Skin of body (tissue), 2 donors: ENCODE measurements around the gene REELD1. TPM values are rescaled to one million over a fixed set of nuclear protein-coding genes. Genes with fewer than 3 reads are reported as not detected.

Experiments used
- DNase-seq: peaks from one replicate; lab custom pipeline; 2025; lab: John Stamatoyannopoulos, UW
- total RNA-seq: library from RNA; depleted of rRNA; stranded (reverse); fragments of >200 nt; gene quantifications from one replicate; pipeline ENCODE4 v1.2.3, GENCODE V29; 2014

REELD1 gene
- total RNA-seq, 1 donor from 2014 or later = 0.20 TPM

DNA sequence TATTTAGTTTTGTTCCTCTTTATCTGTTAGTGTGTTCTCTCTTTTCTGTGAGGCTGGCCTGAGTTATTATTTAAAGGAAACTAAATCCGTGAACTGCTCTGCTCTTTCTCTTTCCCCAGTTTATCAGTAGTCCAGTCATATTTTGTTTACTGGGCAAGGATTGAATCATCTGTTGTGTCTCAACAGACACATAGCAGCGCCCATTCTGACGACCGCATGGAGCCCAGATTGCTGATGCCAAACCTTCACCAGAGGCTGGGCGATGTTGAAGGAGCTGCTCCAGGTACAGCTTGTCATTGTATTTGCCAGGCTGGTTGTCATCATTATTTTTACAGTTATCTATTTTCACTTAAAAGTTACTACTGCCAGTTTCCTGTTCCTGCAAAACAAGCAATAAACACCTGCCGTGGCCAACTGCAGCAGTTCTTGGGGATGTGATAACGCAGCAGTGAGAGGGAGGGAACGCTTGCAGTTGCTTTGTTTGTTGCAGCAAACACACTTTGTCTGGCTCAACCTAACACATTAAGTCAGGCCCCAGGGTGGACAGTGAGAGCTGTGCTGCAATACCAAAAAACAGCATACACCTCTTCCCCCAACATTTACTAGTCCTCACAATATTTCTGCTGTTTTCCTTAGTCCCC is 10.1 kb downstream of the REELD1 start:
- DNase-seq = no peak

DNA sequence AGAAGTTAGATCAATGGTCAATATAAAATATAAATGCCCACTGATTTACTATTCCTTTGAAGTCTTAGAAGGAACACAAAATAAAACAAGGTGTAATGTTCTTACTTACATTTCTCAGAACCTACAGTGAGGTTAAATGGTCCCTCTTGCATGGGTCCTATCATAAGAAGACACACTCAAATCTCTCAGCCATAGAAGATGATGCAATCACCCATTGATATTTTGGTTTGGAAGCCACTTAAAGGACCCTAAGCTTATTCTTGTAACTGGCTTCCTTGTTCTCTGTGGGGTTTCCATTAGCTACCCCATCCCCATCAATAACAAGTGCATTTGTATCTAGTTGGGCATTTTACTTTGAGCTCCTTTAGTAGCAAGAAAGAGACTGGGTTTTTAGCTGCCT is 15.1 kb downstream of the REELD1 start:
- no peak for DNase-seq

DNA sequence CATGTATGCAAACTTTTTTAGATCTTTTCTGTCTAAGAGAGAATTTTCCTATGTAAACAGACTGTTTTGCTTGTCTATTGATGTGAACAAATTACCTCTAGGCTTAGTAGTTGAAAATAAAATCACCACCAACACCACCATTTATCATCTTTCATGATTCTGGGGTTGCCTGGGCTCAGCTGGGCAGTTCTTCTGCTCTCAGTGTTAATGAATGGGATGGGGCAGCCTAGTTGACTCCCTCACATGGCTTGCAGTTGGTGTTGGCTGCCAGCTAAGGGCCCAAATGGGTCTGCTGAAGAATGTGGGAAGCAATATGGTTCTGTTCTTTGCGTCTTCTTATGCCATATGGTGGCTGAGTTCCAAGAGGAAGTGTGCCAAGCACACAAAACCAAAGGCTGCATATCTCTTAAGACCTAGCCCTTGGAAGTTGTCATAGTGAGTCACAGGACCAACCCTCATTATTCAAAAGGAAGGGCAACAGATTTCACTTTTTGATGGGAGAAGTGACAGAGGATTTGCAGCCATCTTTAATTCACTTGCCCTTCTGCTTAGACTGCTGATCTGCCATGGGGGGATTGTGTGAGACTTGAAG is 17.9 kb downstream of the REELD1 start:
- no peak for DNase-seq

DNA sequence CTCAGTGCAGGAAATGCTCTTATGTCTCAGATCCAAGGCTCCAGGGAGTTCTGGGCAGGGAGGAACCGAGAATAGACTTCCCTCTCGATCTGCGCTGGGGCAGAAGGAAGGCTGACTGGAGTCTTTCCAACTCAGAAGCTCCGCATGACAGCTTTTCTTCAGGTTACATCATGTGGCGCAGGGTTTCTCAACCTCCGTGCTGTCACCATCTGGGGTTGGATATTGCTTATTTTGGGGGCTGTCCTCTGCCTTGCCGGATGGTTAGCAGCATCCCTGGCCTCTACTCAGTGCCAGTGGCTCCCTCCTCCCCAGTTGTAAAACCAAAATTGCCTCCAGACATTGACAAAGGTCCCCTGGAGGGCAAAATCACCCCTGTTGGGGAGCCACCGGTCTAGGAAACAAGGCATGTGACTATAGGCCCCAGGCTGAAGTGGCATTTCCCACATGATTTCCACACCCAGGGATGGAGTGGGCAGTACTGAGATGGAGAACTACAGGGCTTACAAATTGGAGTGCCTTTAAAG is 21.4 kb downstream of the REELD1 start:
- no peak for DNase-seq

DNA sequence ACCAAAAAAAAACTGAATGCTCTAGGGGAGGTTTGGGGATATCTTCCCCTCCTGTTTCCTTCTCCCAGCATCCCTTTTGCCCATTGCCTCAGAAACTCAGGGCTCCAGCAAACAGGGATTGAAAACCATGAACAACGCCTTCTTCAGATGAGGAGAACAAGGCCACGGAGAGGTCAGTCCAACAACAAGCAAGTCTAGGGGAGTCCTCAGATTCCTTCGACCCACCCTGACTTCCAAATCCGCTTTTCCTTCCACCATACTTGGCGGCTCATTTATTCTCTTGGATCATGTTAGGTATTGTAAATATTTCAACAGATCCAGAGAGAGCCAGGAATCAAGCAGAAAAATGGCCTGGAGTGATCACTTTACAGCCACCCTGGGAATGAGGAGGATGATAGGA is 21.9 kb downstream of the REELD1 start:
- peak; percentile 20 for DNase-seq

DNA sequence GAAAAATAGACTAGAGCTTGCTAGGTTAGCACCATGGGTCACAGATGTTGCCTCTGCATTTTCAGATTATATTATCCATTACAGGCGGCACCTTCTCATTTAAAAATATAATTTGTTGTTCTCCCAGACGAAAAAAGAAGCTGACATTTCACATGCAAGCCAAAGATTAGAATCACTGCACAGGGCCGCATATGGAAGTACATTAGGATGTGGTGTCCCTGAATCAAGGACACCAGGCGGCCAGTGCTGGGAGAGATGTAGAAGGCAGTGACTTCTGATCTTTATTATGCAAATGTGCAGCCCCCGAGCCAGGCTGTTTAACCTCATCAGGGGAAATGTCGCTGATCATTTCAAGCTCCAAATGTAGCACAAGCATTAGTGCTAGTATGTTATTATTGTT is 22.8 kb downstream of the REELD1 start:
- no peak for DNase-seq

DNA sequence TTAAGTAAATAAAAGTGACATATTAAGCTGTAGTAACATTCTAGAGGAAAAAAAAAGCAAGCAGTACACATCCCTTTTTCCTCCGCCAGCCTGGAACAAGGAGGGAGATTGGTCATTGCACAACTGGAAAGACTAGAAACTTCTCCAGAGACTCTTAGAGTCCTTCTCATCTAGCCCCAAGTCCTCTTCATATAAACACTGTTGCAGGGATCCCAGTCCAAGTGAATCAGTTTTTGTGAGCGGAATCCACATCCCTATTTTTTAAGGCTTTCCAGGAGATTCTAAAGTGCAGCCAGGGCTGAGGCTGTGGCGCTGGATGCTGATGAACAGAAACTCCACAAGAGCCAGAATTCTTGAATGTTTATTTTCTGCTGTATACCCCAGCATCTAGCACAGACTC is 23.8 kb downstream of the REELD1 start:
- DNase-seq = peak; percentile 61

DNA sequence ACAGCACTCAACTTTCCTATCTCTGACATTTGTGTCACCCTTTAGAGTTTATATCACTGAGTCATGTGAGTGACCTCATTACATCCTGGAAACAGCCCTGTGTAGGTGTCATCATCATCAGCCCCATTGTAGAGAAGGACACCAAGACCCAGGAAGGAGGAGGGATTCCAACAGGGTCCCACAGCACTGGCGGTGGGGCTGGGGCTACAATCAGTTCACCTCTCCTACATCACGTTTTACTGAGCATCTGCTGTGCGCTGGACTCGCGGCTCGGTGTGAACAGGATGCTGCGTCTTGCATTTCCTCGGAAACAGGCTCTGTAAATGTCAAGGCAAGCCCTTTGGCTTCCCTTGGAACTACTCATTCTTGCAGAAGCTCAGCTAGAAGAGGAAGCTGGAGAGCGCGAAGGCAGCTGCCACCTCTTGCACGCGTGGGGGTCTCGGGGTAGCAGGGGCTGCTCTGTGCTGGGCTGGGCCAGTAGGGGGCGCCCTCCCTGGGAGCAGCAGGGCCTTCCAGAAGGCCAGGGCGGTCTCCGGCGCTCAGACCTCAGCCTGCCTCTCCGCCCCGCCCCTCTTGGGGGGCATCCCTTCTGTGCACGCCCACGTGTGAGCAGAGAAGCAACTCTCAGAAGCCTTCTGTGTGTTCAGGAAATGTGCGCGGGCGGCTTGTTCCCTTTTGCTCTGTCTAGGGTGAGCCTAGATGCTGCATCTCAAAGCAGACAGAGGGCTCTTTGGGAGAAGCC is 29.0 kb downstream of the REELD1 start:
- no peak for DNase-seq

DNA sequence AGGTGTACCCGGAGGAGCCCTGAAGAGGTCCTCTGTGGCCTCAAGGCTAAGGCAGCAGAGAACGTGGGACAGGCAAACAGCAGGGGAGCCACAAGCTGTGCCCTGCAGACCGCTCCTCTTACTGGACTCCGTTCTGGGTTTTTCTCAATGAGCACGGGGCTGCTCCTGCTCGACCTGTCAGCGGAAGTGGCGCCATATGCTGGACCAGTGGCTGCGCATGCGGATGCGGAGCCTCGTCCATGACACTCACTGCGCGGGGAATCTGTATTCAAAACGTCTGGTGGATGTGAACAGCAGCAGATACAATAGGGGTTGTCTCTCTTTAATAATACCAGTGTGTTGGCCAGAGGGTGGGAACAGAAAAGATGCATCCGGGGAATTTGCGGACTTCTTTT is 29.5 kb downstream of the REELD1 start:
- no peak for DNase-seq

DNA sequence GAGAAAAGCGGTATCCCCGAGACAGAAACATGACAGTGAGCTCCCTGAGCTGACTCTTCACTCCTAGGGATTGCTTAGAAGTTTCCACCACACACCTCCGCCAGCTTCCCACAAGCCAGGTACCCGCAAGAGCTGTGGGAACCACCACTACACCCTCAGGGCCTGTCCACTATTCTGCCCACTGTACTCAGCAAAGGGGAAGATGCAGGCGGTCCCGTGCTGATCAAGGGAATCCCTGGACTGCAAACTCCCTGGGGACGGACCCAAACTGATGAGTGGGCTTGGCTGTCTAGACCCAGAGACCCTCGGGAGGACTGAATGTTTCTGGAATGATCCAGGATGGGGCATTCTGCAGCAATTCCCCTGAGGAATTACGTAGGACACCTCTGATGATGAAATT is 30.2 kb downstream of the REELD1 start:
- DNase-seq = no peak

DNA sequence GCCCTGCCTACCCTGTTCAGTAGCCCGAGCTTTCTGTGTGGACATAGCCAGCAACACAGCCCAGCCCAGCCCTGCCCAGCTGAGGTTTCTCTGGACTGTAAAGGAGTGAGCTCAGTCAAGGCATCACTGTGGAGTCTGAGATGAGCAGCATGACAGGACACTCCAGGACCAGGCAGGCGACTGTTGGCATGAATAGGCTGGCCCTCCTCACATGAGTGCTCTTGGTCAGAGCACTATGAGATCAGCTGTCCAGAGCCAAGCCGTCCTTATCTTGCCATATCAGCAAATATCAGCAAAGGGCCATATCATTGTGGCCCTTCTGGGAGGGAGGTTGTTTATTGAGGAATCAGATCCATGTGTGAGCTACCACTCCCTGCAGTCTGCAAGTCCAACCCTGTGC is 30.9 kb downstream of the REELD1 start:
- peak; percentile 33 for DNase-seq

DNA sequence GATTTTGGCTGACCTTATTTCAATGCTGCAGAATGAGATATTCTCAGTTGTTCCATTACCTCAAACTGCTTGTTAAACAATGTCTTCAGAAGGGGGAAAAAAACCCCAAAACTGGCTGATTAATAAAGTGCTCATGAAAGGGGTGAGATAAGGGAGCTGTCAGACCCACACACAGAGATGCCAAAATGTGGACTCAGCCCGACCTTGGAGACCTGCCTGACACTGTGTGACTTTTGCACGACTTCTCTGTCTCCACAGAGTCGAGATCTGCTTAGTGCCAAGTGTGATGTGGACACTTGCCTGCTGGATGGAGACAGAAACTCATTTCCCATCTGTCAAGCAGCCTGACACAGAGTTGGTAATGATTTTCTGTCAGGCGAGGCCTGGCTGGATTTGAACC is 31.5 kb downstream of the REELD1 start:
- DNase-seq = peak; percentile 81

DNA sequence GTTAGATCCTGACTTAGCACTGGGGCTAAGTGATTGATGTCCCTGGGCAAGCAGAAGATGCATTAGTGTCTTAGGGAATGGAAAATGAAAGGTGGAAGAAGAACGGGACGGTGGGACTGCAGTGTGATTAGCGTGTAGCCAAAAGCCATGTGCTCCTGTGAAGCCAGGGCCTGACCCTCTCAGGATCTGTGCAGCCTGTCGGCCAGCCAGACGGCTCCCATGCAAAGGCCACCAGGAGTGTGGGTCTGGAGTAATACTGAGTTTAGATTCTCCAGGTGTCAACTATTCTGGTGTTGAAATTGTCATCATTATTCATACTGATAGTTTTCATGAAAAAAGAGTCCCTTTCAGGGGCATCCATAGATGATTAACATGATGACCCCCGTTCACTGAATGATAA is 32.0 kb downstream of the REELD1 start:
- DNase-seq = peak; percentile 41

DNA sequence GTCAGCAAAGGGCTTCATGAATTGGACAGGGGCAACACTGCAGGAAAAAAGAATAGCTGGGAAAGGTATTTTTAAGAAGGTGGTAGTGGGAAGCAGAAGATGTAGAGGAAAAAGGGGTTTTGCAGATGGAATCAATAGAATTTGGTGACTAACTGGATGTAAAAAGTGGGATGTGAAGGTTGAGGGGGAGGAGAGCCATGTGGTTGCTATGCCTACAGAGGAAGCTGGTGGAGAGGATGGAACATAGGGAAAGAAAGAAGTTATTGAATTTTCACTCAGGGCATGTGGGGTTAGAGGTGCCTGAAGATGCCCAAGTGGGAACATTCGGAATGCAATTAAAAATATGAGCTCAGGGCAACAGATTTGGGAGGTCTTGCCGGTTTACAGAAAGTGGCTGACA is 33.0 kb downstream of the REELD1 start:
- DNase-seq = no peak

DNA sequence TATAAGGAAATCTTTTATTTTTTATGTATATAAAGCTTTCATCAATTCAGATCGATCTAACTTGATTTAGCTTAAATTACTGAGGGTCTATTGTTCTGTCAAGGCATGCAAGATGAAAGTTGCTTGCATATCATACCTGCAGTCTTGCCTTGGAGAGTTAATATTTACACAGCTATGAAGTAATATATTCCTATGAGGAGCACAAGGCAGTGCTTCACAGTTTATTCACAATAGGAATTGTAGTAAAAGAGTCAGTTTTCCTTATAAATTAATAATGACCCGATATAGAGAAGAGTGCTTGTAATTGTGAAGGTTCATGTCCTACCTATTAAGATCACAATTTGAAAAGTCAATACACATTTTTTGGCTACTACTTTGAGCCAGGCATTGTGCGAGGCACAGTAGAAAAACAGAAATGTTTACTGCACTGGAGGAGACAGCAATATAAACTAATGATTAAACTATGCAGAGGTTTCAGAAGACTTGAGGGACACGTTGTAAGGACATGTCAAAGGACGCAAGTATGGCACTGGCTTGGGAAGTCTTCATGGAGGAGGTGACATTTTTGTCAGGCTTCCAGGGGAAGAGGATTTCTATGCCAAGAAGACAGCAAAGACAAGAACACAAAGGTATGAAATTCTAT is 38.8 kb downstream of the REELD1 start:
- no peak for DNase-seq

DNA sequence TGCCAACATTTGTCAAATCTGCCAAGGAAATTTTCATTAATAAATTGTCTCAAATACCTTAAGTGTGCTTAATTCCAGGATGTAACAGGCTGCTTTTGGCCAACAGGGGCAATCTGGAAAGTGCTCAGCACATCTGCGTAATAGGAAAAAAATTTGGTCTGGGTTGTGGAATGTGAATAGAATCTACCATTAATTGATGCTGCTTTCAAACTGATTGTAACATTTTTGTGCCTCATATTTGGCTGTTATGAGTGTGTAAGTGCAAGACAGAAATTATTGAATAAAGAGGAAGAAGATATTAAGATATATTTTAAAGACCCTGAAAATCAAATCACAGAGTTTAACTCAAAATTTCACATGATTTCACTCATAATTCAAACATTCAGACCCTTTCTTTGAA is 41.1 kb downstream of the REELD1 start:
- DNase-seq = peak; percentile 3

DNA sequence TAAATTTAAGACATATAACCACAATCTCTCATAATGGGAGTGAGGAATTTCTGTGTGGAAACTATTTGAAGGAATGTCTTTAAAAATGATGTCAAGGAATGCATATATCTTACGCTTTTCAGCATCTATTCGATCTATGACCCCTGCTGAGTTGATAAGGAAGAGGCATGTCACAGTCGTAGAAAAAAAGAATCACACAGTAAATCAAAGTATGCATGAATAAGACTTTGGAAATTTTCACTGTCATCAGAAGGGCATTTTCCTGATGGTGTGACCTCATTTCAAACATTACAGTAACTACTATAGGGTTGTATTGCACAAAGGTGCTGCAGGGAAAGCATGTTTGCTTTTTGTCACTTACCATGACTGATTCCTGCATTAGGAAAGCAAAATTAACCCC is 41.5 kb downstream of the REELD1 start:
- no peak for DNase-seq

DNA sequence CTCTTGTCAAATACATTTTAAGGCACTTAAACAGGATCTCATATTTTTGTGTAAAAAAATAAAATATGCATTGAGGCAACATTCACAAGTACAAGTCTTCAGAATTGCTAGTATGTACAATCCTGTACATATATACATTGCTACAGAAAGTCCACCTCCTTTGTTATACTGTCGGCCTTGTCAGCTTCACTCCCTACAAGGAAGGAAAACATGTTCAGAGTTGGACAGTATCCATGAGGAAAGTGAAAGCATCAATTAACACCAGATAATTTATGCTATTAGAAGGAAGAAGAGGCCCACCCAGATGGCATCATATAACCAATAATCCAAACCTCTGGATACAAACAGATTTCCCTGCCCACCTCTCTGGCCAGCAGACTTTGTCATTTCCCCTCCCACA is 42.0 kb downstream of the REELD1 start:
- DNase-seq = no peak

DNA sequence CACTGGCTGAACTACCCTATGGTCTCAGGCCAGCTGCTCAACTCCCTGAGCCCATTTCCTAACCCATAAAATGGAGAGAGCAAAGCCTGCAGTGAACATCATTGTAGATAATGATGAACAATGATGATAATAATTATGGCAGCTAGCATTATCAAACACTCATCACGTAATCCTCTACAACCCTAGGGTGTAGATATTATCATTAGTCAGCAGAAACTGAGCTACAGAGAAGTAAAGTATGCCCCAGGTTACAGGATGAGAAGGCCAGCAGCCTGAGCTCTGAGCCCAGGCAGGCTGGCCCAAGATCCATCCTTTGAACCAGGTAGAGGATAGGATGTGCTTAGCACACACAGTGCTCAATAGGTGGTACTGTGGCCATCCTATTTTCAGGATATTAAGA is 43.2 kb downstream of the REELD1 start:
- no peak for DNase-seq

DNA sequence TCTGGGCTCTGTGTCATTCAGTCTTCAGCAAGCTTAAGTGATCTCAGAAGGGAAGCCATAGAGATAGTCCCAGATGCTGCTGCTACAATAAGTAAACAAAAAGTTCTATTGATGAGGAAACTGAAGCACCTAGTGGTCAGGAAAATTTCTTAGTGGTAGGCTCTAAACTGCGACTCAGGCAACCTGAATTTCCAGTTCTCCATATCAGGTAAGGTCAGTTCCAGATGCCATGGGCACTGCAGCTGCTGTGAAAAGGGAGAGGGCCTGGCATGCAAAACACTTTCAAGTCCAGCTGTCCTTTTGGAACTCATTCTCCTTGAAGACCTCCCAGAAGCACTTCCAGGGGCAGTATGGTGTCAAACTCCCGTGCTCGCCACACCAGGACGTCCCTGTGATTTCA is 46.2 kb downstream of the REELD1 start:
- no peak for DNase-seq

DNA sequence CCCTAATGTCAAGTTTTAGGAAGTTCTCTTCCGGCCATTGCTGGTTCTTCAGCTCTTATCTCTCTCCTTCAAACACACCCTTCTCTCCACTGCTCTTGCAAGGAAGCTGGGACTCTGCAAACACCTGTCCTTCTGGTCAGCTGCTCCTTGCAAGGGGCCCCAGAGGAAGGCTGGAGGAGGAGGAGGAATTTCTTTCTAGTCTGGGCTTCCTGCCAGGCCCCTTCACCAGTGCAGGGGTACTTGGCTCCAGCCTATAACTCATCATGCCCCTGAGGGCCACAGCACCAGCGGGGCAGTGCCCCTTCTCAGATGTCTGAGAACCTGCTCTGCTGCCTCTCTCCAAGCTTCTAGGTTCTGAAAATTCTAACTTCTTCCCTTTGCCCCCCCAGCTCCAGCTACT is 46.7 kb downstream of the REELD1 start:
- DNase-seq = no peak

DNA sequence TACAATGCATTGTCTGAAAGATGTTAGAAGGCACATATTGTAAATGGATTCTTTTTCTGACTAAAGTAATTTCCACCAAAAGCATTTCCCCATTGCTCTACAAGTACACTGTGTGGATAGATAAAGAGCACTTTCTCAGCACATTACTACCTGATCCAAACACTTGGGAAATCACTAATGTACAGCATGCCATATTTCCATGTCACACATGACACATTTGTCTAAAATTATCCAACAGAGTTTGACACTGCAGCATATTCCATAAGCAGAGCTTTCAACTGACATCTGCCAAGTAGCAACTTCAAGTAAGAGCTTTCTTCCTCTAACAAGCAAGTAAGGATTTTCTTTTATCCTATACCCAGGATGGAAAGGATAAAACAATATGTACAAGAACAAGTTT is 49.5 kb downstream of the REELD1 start:
- DNase-seq = no peak
